HepG2 (cell line): Measurements from ENCODE around the gene NES. TPM values are rescaled to one million over a fixed set of nuclear protein-coding genes. Genes with fewer than 3 reads are reported as not detected.

Experiments used
- ATAC-seq: fragments of 200-7000 bp; cut with Tn5 transposase; 3 replicates; pipeline ENCODE4 v1.9.1; 2020; ENCODE audit warnings: mild to moderate bottlenecking, moderate library complexity
- BruUV-seq: library from RNA; stranded (reverse); fragments of 400-500 nt; replicated peaks from 2 replicates; lab custom pipeline; 2021; lab: Mats Ljungman, UMichigan
- CTCF ChIA-PET: fragments of 300-600 bp; formaldehyde crosslinking; extraction: SDS; loops from one replicate; lab custom pipeline; 2021; ENCODE audit warnings: low total read pairs, inconsistent platforms, low intra/inter-chr PET ratio; lab: Yijun Ruan, JAX
- POLR2A ChIA-PET: fragments of 350-600 bp; sonication (Branson Sonifier 250); formaldehyde crosslinking; loops from one replicate; lab custom pipeline; 2020; ENCODE audit warnings: antibody characterized with exemption, inconsistent platforms; lab: Yijun Ruan, JAX
- DNase-seq: peaks from one replicate; pipeline ENCODE4 v3.0.0-alpha.2; 2015; ENCODE audit warnings: low spot score
- FAIRE-seq: peaks from 3 replicates; lab custom pipeline; 2011; peaks lifted over from hg19 to GRCh38; lab: Jason Lieb, UNC
- H2AFZ ChIP-seq: one replicate; pipeline ENCODE4 v1.6.1; 2011; ENCODE audit warnings: low read length, inconsistent platforms
- H3K27ac ChIP-seq: fragments of 300-600 bp; 3 replicates; pipeline ENCODE4 v1.8.0; 2011; ENCODE audit warnings: mixed run types, mild to moderate bottlenecking, mixed read lengths, low read length, inconsistent platforms; ENCODE audit not compliant: insufficient read depth; ENCODE audit errors: extremely low read length
- H3K27me3 ChIP-seq, 2 experiments: fragments of 200-600 bp in 1 of 2; 2 replicates in 1 of 2; 3 replicates in 1 of 2; pipeline versions ENCODE4 v1.6.0 to v1.8.0; 2011; ENCODE audit warnings: low read length in 2 of 2, mild to moderate bottlenecking in 2 of 2, moderate library complexity in 2 of 2, inconsistent platforms in 1 of 2; ENCODE audit not compliant: insufficient read depth in 2 of 2, control insufficient read depth in 1 of 2
- H3K36me3 ChIP-seq, 2 experiments: fragments of 200-600 bp in 1 of 2; replicated peaks in 1 of 2; 2 replicates in 1 of 2; 3 replicates in 1 of 2; pipeline versions ENCODE4 v1.5.1 to v1.8.0; 2011; ENCODE audit warnings: low read length in 2 of 2, inconsistent platforms in 1 of 2; ENCODE audit not compliant: insufficient read depth in 2 of 2, control insufficient read depth in 1 of 2
- H3K4me1 ChIP-seq: 2 replicates; pipeline ENCODE4 v1.5.1; 2012; ENCODE audit warnings: low read length, inconsistent platforms; ENCODE audit not compliant: insufficient read depth
- H3K4me2 ChIP-seq: 2 replicates; pipeline ENCODE4 v1.6.0; 2011; ENCODE audit warnings: low read depth, low read length, inconsistent platforms
- H3K4me3 ChIP-seq, 3 experiments: fragments of 200-600 bp in 1 of 3; sonication (generic), shearing (Covaris generic) in 1 of 3; replicated peaks in 1 of 3; 2 replicates each; pipeline ENCODE4 v1.5.1; 2011 to 2016; ENCODE audit warnings: low read length in 3 of 3, inconsistent platforms in 2 of 3, low read depth in 2 of 3, mild to moderate bottlenecking in 2 of 3, control low read depth in 1 of 3, mixed read lengths in 1 of 3; ENCODE audit not compliant: insufficient read depth in 1 of 3
- H3K79me2 ChIP-seq: one replicate; pipeline ENCODE4 v1.6.1; 2011; ENCODE audit warnings: low read length, inconsistent platforms; ENCODE audit not compliant: insufficient read depth
- H3K9ac ChIP-seq: 2 replicates; pipeline ENCODE4 v1.6.0; 2011; ENCODE audit warnings: mild to moderate bottlenecking, low read depth, low read length, inconsistent platforms; ENCODE audit not compliant: insufficient read depth
- H3K9me3 ChIP-seq: 2 replicates; pipeline ENCODE4 v1.5.1; 2012; ENCODE audit warnings: mild to moderate bottlenecking, low read length
- H4K20me1 ChIP-seq: 2 replicates; pipeline ENCODE4 v1.6.0; 2011; ENCODE audit warnings: inconsistent platforms, mild to moderate bottlenecking, low read length, moderate library complexity; ENCODE audit not compliant: insufficient read depth
- HDAC6 ChIP-seq: fragments of 200-600 bp; sonication (generic); IDR thresholded peaks from 2 replicates; pipeline ENCODE4 v1.7.0; 2017; ENCODE audit warnings: mild to moderate bottlenecking, antibody characterized with exemption, low read length, low read depth
- KMT2A ChIP-seq: sonication (generic); formaldehyde crosslinking; IDR thresholded peaks from 2 replicates; pipeline ENCODE4 v1.4.0; 2020; ENCODE audit warnings: missing genetic modification reagents
- MAFK ChIP-seq, 2 experiments: IDR thresholded peaks in 1 of 2; conservative IDR thresholded peaks in 1 of 2; 2 replicates each; pipeline ENCODE4 v1.6.1; 2011; ENCODE audit warnings: improper control_type of control experiment in 2 of 2, low read length in 2 of 2
- MBD4 ChIP-seq: IDR thresholded peaks from 2 replicates; pipeline ENCODE4 v1.6.1; 2012; ENCODE audit warnings: low read length, inconsistent platforms, borderline replicate concordance
- MXD3 ChIP-seq: IDR thresholded peaks from 2 replicates; pipeline ENCODE4 v1.6.1; 2016; ENCODE audit warnings: mild to moderate bottlenecking, missing biosample characterization, missing genetic modification reagents
- REXO4 ChIP-seq: sonication (generic); formaldehyde crosslinking; IDR thresholded peaks from 2 replicates; pipeline ENCODE4 v1.8.0; 2022; ENCODE audit warnings: missing genetic modification reagents, mild to moderate bottlenecking, borderline replicate concordance
- TBX2 ChIP-seq: sonication (generic); formaldehyde crosslinking; IDR thresholded peaks from 2 replicates; pipeline ENCODE4 v1.5.0; 2020; ENCODE audit warnings: missing genetic modification reagents, mild to moderate bottlenecking, borderline replicate concordance
- THAP11 ChIP-seq: IDR thresholded peaks from 2 replicates; pipeline ENCODE4 v1.6.1; 2016; ENCODE audit warnings: missing biosample characterization, missing genetic modification reagents
- U2AF1 ChIP-seq: fragments of 200-400 bp; formaldehyde crosslinking; optimal IDR thresholded peaks from 2 replicates; pipeline ENCODE3; 2017; ENCODE audit warnings: mild to moderate bottlenecking, low read depth, low read length
- ZNF558 ChIP-seq: sonication (generic); formaldehyde crosslinking; IDR thresholded peaks from 2 replicates; pipeline ENCODE4 v1.9.0; 2022; ENCODE audit warnings: mild to moderate bottlenecking, missing genetic modification reagents, borderline replicate concordance
- ZNF629 ChIP-seq: sonication (generic); formaldehyde crosslinking; conservative IDR thresholded peaks from 2 replicates; pipeline ENCODE4 v1.5.0; 2020; ENCODE audit warnings: missing genetic modification reagents
- ZNF775 ChIP-seq: sonication (generic); formaldehyde crosslinking; IDR thresholded peaks from 2 replicates; pipeline ENCODE4 v1.4.0; 2020; ENCODE audit warnings: missing genetic modification reagents, mild to moderate bottlenecking, moderate library complexity, borderline replicate concordance
- ZSCAN29 ChIP-seq: sonication (generic); formaldehyde crosslinking; conservative IDR thresholded peaks from 2 replicates; pipeline ENCODE4 v1.4.0; 2020; ENCODE audit warnings: mild to moderate bottlenecking, missing genetic modification reagents
- WGBS: methylation state at CpG from one replicate; pipeline ENCODE4 v1.1.6; 2017; ENCODE audit warnings: low lambda C conversion rate; 5-methylcytosine and 5-hydroxymethylcytosine counted together
- in situ Hi-C: cut with HindIII; loops from 2 replicates; pipeline ENCODE4 v1.10.0; 2017; ENCODE audit warnings: low pct_unique_long_range_greater_than_20kb; ENCODE audit not compliant: extremely low pct_ligation_motif_present
- intact Hi-C: fragments of 100-400 bp; cut with micrococcal nuclease; formaldehyde crosslinking; loops from one replicate; pipeline ENCODE4 v1.10.0; 2022; ENCODE audit not compliant: unreplicated experiment
- polyA plus RNA-seq, 8 experiments: library from polyadenylated mRNA; depleted of rRNA in 3 of 8; stranded (reverse) in 7 of 8; unstranded in 1 of 8; fragments of >200 nt; fragmentation: Illumina TruSeq in 4 of 8; extraction: Trizol in 4 of 8; gene quantifications; 2 replicates each; pipeline versions ENCODE4 v1.2.1 to v1.2.3, GENCODE V29; 2011 to 2016; ENCODE audit warnings: low read depth in 4 of 8, missing spikeins in 1 of 8, mixed read lengths in 1 of 8; ENCODE audit not compliant: insufficient read depth in 1 of 8
- total RNA-seq, 5 experiments: library from RNA; depleted of rRNA; stranded (reverse); fragments of >200 nt; fragmentation: Illumina TruSeq; extraction: Trizol; gene quantifications; 2 replicates each; pipeline ENCODE4 v1.2.3, GENCODE V29; 2016; ENCODE audit warnings: low read depth in 1 of 5
- TF ChIP-seq, protein P1 (sequence below): IDR thresholded peaks from 2 replicates; pipeline ENCODE4 v1.6.1; 2018; ENCODE audit warnings: missing genetic modification reagents
- TF ChIP-seq, protein P2 (sequence below): sonication (generic); formaldehyde crosslinking; IDR thresholded peaks from 2 replicates; pipeline ENCODE4 v1.4.0; 2020; ENCODE audit warnings: missing genetic modification reagents

NES gene
- total and polyA plus RNA-seq, 2 of the 13 experiments (the other 11 are each of a cell fraction or from before 2014, with no cell fraction given): 1.7 to 16.6 TPM

DNA sequence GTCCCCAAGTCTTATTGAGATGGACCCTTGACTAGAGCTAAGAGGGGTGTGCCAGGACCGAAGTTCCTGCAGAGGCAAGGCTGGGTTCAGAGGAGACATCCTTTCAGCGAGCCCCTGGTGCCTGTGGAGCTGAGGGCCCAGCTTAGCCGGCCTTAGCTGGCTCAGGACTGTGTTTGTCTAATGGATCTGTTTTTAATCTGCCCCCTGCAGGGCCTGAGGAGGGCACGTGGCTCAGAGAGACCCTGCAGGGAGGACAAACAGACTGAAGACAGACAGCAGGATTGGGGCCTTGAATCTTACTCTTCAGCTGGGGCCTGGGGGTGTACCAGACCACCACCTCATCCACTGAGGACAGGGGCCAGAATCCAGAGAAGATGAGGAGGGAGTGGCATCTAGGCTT, 26.5 kb upstream of the NES start:
- no peak for ATAC-seq
- in situ Hi-C loops (no loop called here), intact Hi-C loops (no loop called here)
- POLR2A ChIA-PET: interaction anchor here (1.4 kb wide), 1 partner anchor 25 kb away, joined by 3 read pairs; the partner anchor contains the start of genes ISG20L2 and METTL25B
- FAIRE-seq: no peak
- no peaks in the 10 kb centered on the region for H3K9me3 ChIP-seq
- no peak overlapping the region for H3K4me2 ChIP-seq
- no peaks in the 10 kb centered on the region for H3K79me2 ChIP-seq
- no peak overlapping the region for H3K9ac ChIP-seq
- H3K36me3 ChIP-seq: no peaks in the 10 kb centered on the region
- H3K27me3 ChIP-seq: peaks cover 8 to 69% of the 10 kb centered on the region in 2 experiments
- BruUV-seq: no TSS peak
- no peak overlapping the region for H3K27ac ChIP-seq
- H2AFZ ChIP-seq: no peak overlapping the region
- CTCF ChIA-PET: no interaction called here
- TF ChIP-seq TBX2 (CRISPR knock-in tag): no peak
- no peak for TF ChIP-seq KMT2A
- TF ChIP-seq, protein P1, sequence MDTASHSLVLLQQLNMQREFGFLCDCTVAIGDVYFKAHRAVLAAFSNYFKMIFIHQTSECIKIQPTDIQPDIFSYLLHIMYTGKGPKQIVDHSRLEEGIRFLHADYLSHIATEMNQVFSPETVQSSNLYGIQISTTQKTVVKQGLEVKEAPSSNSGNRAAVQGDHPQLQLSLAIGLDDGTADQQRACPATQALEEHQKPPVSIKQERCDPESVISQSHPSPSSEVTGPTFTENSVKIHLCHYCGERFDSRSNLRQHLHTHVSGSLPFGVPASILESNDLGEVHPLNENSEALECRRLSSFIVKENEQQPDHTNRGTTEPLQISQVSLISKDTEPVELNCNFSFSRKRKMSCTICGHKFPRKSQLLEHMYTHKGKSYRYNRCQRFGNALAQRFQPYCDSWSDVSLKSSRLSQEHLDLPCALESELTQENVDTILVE: no peak
- TF ChIP-seq MXD3 (CRISPR knock-in tag): no peak
- no peak for TF ChIP-seq U2AF1
- TF ChIP-seq HDAC6: no peak
- TF ChIP-seq ZNF775 (CRISPR knock-in tag): no peak
- TF ChIP-seq THAP11 (CRISPR knock-in tag): no peak
- TF ChIP-seq ZNF629 (CRISPR knock-in tag): no peak
- TF ChIP-seq ZNF558 (CRISPR knock-in tag): no peak
- no peak for TF ChIP-seq MBD4
- TF ChIP-seq MAFK (conservative IDR thresholded peaks at IDR 0.05 in 1 of 2, IDR thresholded peaks at IDR 0.05 in 1 of 2; ENCODE audit: low read length in 2 of 2): no peak
- no peak for TF ChIP-seq ZSCAN29 (CRISPR knock-in tag)
- TF ChIP-seq REXO4 (CRISPR knock-in tag): no peak
- TF ChIP-seq, protein P2, sequence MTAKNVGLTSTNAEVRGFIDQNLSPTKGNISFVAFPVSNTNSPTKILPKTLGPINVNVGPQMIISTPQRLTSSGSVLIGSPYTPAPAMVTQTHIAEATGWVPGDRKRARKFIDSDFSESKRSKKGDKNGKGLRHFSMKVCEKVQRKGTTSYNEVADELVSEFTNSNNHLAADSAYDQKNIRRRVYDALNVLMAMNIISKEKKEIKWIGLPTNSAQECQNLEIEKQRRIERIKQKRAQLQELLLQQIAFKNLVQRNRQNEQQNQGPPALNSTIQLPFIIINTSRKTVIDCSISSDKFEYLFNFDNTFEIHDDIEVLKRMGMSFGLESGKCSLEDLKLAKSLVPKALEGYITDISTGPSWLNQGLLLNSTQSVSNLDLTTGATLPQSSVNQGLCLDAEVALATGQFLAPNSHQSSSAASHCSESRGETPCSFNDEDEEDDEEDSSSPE (CRISPR knock-in tag): no peak
- DNase-seq: no peak
- WGBS: 33% methylated on average over 1 of the region's 4 CpGs
- H3K4me3 ChIP-seq: no peak overlapping the region
- H3K4me1 ChIP-seq: peaks cover 25% of the 10 kb centered on the region
- H4K20me1 ChIP-seq: no peaks in the 10 kb centered on the region
